B cell (primary cell): Measurements from ENCODE around the gene CHST11.

Source experiments
- CTCF ChIP-seq: fragments of 200-600 bp; IDR thresholded peaks from one replicate; pipeline ENCODE4 v1.8.0; 2022; ENCODE audit warnings: antibody characterized with exemption, mild to moderate bottlenecking
- EZH2 ChIP-seq: IDR thresholded peaks from 2 replicates; pipeline ENCODE4 v1.6.1; 2012; ENCODE audit warnings: borderline replicate concordance, low read depth, mild to moderate bottlenecking, moderate library complexity, low read length; ENCODE audit not compliant: insufficient read depth, poor library complexity, severe bottlenecking

GRCh38 chr12:104569346-104570173 is 112.8 kb downstream of the CHST11 start:
- TF ChIP-seq EZH2 (no peak), CTCF (no peak)
